ENCODE results near the gene CBLC. TPM values are rescaled to one million over a fixed set of nuclear protein-coding genes. Genes with fewer than 3 reads are reported as not detected.
A peak's percentile ranks its signal among the peaks of the same experiment; 100 is the strongest.

The CBLC gene
- total RNA-seq, 4 donors from 2014 or later: 0.49 TPM; not detected in 3

GRCh38 chr19:44839276-44839675 lies 61.6 kb downstream of the CBLC start:
- Histone ChIP-seq H3K4me1 (peaks cover 0 to under 1% of the 10 kb centered on the region in 2 donors), H3K4me3 (no peak overlapping the region), H3K36me3 (no peaks in the 10 kb centered on the region), H3K9me3 (no peaks in the 10 kb centered on the region), H3K27me3 (no peaks in the 10 kb centered on the region), H3K27ac (no peak overlapping the region)
- no peak for TF ChIP-seq POLR2A (IDR thresholded peaks at IDR 0.05)
- no peak for TF ChIP-seq CTCF (IDR thresholded peaks at IDR 0.05 in 4 of 5, conservative IDR thresholded peaks at IDR 0.05 in 1 of 5)
- in situ Hi-C loops (cut with MboI; ENCODE audit: low sequenced_read_pairs in 4 of 4): loop anchor here in 2 of 4 donors (5.0 to 10.0 kb wide), 2 partner anchors 52 to 54 kb away; no protein-coding TSS in a partner anchor
- intact Hi-C loops (cut with DNase I; ENCODE audit: low total_unique reads): no loop called here
- no peak for ATAC-seq
- no peak for DNase-seq

- in situ Hi-C loops (cut with MboI; ENCODE audit: low sequenced_read_pairs in 4 of 4) (loop anchor here in 2 of 4 donors (5.0 kb wide), 1 partner anchor 44 kb away; no protein-coding TSS in a partner anchor), intact Hi-C loops (cut with DNase I; ENCODE audit: low total_unique reads) (no loop called here)
- Histone ChIP-seq H3K4me3 (no peak overlapping the region), H3K9me3 (no peaks in the 10 kb centered on the region), H3K36me3 (no peaks in the 10 kb centered on the region), H3K4me1 (peaks cover 8 to 12% of the 10 kb centered on the region in 2 donors), H3K27ac (no peak overlapping the region), H3K27me3 (no peaks in the 10 kb centered on the region)
- DNase-seq: no peak
- TF ChIP-seq CTCF (IDR thresholded peaks at IDR 0.05 in 4 of 5, conservative IDR thresholded peaks at IDR 0.05 in 1 of 5) (no peak), POLR2A (IDR thresholded peaks at IDR 0.05) (no peak)
- no peak for ATAC-seq
These were observed 63.1 kb downstream of the CBLC start for GRCh38 chr19:44840811-44841210.

- no peaks in the 10 kb centered on the region for H3K9me3 ChIP-seq
- in situ Hi-C loops (cut with MboI; ENCODE audit: low sequenced_read_pairs in 4 of 4): loop anchor here in 2 of 4 donors (5.0 kb wide), 1 partner anchor 44 kb away; no protein-coding TSS in a partner anchor
- TF ChIP-seq CTCF (IDR thresholded peaks at IDR 0.05 in 4 of 5, conservative IDR thresholded peaks at IDR 0.05 in 1 of 5) (no peak), POLR2A (IDR thresholded peaks at IDR 0.05) (no peak)
- peaks cover 8 to 12% of the 10 kb centered on the region in 2 donors for H3K4me1 ChIP-seq
- no peak overlapping the region for H3K4me3 ChIP-seq
- no peaks in the 10 kb centered on the region for H3K36me3 ChIP-seq
- intact Hi-C loops (cut with DNase I; ENCODE audit: low total_unique reads): no loop called here
- no peak for DNase-seq
- H3K27me3 ChIP-seq: no peaks in the 10 kb centered on the region
- H3K27ac ChIP-seq: no peak overlapping the region
- no peak for ATAC-seq
These were observed 63.5 kb downstream of the CBLC start for GRCh38 chr19:44841231-44841630.

- ATAC-seq: peak in 1 of 2 donors; percentile 1
- no peaks in the 10 kb centered on the region for H3K27me3 ChIP-seq
- peak overlapping the region; percentile 82 to 93 (median 90) for H3K27ac ChIP-seq
- H3K36me3 ChIP-seq: no peaks in the 10 kb centered on the region
- H3K4me3 ChIP-seq: peak overlapping the region; percentile 54 to 94 (median 80)
- H3K9me3 ChIP-seq: no peaks in the 10 kb centered on the region
- peaks cover 12 to 23% of the 10 kb centered on the region in 2 donors for H3K4me1 ChIP-seq
- peak in 1 of 2 donors; percentile 29 for DNase-seq
- in situ Hi-C loops (cut with MboI; ENCODE audit: low sequenced_read_pairs in 4 of 4): no loop called here
- intact Hi-C loops (cut with DNase I; ENCODE audit: low total_unique reads): loop anchor here (1.0 to 5.0 kb wide), 4 partner anchors 61 to 157 kb away; partner anchors contain the start of genes CLPTM1 and RELB
- TF ChIP-seq POLR2A (IDR thresholded peaks at IDR 0.05) (no peak), CTCF (IDR thresholded peaks at IDR 0.05 in 4 of 5, conservative IDR thresholded peaks at IDR 0.05 in 1 of 5) (no peak)
These were observed 67.6 kb downstream of the CBLC start for GRCh38 chr19:44845286-44845611.

Data from gastrocnemius medialis (tissue), 4 donors.